ENCODE data around the gene RASSF6.

GRCh38 chr4:73619346-73619745 lies 890 bp downstream of the RASSF6 start:
- no peak for TF ChIP-seq CTCF (IDR thresholded peaks at IDR 0.05)
- no peak for TF ChIP-seq ZFX (IDR thresholded peaks at IDR 0.05; ENCODE audit: borderline replicate concordance)
